Measurements from ENCODE around the gene C10orf95. TPM values are rescaled to one million over a fixed set of nuclear protein-coding genes. Genes with fewer than 3 reads are reported as not detected.

The C10orf95 gene
- total and polyA plus RNA-seq, 10 of the 15 experiments (the other 5 are each of a cell fraction or from before 2014, with no cell fraction given) = 0.06 to 1.1 (median 0.31) TPM

DNA sequence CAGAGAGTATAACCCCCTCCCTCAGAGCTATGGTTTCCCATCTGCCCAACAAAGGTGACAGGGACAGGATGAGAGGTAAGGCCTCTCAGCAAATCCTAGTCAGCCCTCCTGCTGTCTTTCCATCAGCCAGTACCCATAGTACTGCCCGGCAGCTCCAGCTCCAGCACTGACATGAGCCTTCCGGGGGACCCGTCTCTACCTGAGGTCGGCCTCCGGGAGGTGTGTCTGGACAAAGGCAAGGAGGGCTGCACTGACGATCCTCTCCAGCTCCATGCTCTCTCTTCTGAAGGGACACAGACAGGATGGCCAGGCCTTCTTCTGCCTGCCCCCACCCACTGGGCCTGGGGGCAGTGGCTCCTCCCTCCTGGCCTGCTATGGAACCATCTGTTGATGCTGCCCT lies 26.4 kb downstream of the C10orf95 start:
- Histone ChIP-seq H3K9ac (ENCODE audit: control insufficient read depth, insufficient read depth, low read length) (no peak overlapping the region), H3K27me3 (replicated peaks in 1 of 2; ENCODE audit: control insufficient read depth in 2 of 2, insufficient read depth in 2 of 2, low read length in 1 of 2) (no peaks in the 10 kb centered on the region), H4K20me1 (ENCODE audit: control insufficient read depth, insufficient read depth) (peaks cover 2% of the 10 kb centered on the region; the same call in 1 of the 2 replicates), H3K27ac (ENCODE audit: control insufficient read depth, insufficient read depth) (no peak overlapping the region), H3K9me3 (replicated peaks; ENCODE audit: control insufficient read depth, insufficient read depth, low read length) (no peaks in the 10 kb centered on the region), H3K4me2 (ENCODE audit: control insufficient read depth, insufficient read depth) (no peak overlapping the region), H3K4me3 (no peak overlapping the region), H3K4me1 (ENCODE audit: control insufficient read depth, insufficient read depth, low read length) (peaks cover 15% of the 10 kb centered on the region), H2AFZ (ENCODE audit: control insufficient read depth, low read depth, low read length) (no peak overlapping the region), H3K79me2 (ENCODE audit: control insufficient read depth, insufficient read depth, low read length) (peaks cover 7% of the 10 kb centered on the region), H3K36me3 (ENCODE audit: control insufficient read depth in 2 of 2, insufficient read depth in 2 of 2, low read length in 1 of 2) (peaks cover 0 to 5% of the 10 kb centered on the region in 2 experiments; a peak in 2 of 4 replicates)
- ChIA-PET CTCF (interaction anchor here (5.6 kb wide), 1 partner anchor 28 kb away, joined by 90 read pairs; the partner anchor contains the start of gene NFKB2), POLR2A (interaction anchor here (1.2 to 2.2 kb wide), 2 partner anchors 26 to 31 kb away, joined by 3 to 5 read pairs; partner anchors contain the start of gene C10orf95), RAD21 (ENCODE audit: unreplicated experiment) (no interaction called here), SMC1A (ENCODE audit: uncharacterized antibody, unreplicated experiment) (no interaction called here)
- intact Hi-C loops (cut with micrococcal nuclease; ENCODE audit: unreplicated experiment) (no loop called here), in situ Hi-C loops (cut with MboI) (no loop called here)
- DNase-seq (ENCODE audit: low read depth, low spot score) (no peak), ATAC-seq (no peak), FAIRE-seq (no peak)
- TF ChIP-seq, protein P1, sequence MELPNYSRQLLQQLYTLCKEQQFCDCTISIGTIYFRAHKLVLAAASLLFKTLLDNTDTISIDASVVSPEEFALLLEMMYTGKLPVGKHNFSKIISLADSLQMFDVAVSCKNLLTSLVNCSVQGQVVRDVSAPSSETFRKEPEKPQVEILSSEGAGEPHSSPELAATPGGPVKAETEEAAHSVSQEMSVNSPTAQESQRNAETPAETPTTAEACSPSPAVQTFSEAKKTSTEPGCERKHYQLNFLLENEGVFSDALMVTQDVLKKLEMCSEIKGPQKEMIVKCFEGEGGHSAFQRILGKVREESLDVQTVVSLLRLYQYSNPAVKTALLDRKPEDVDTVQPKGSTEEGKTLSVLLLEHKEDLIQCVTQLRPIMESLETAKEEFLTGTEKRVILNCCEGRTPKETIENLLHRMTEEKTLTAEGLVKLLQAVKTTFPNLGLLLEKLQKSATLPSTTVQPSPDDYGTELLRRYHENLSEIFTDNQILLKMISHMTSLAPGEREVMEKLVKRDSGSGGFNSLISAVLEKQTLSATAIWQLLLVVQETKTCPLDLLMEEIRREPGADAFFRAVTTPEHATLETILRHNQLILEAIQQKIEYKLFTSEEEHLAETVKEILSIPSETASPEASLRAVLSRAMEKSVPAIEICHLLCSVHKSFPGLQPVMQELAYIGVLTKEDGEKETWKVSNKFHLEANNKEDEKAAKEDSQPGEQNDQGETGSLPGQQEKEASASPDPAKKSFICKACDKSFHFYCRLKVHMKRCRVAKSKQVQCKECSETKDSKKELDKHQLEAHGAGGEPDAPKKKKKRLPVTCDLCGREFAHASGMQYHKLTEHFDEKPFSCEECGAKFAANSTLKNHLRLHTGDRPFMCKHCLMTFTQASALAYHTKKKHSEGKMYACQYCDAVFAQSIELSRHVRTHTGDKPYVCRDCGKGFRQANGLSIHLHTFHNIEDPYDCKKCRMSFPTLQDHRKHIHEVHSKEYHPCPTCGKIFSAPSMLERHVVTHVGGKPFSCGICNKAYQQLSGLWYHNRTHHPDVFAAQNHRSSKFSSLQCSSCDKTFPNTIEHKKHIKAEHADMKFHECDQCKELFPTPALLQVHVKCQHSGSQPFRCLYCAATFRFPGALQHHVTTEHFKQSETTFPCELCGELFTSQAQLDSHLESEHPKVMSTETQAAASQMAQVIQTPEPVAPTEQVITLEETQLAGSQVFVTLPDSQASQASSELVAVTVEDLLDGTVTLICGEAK (IDR thresholded peaks at IDR 0.05; ENCODE audit: borderline replicate concordance) = no peak
- TF ChIP-seq POLR2AphosphoS5 (IDR thresholded peaks at IDR 0.05; ENCODE audit: low read length) = peak; percentile 25; the same call in 1 of the 2 replicates
- no TSS peak for BruUV-seq (replicated peaks)
- 85% methylated on average over 6 of the region's 6 CpGs for WGBS (ENCODE audit: insufficient coverage, insufficient replicate concordance, low lambda C conversion rate, missing lambda C conversion rate)
